Stimulated activated memory B cell treated with anti-CD40 and anti-IgM and Interleukin-4, amounts not matched to agents 10 μg/mL and 1 μg/mL and 100 μg/mL, for 72 hours (primary cell): ENCODE results near the gene SLC29A3.

Experiments
- ATAC-seq: fragments of 150-1000 bp; cut with Tn5 transposase; 2 replicates; pipeline ENCODE4 v1.10.0; 2021
- H3K27ac Mint-ChIP-seq: one replicate; pipeline ENCODE4 v1.8.0; 2022; ENCODE audit warnings: mild to moderate bottlenecking, mixed read lengths
- H3K27me3 Mint-ChIP-seq: one replicate; pipeline ENCODE4 v1.8.0; 2022; ENCODE audit warnings: mixed read lengths
- H3K36me3 Mint-ChIP-seq: one replicate; pipeline ENCODE4 v1.8.0; 2022; ENCODE audit warnings: mixed read lengths
- H3K4me1 Mint-ChIP-seq: one replicate; pipeline ENCODE4 v1.8.0; 2022; ENCODE audit warnings: mixed read lengths
- H3K4me3 Mint-ChIP-seq: one replicate; pipeline ENCODE4 v1.8.0; 2022; ENCODE audit warnings: mild to moderate bottlenecking, moderate library complexity, mixed read lengths
- H3K9me3 Mint-ChIP-seq: one replicate; pipeline ENCODE4 v1.8.0; 2022; ENCODE audit warnings: mixed read lengths

Gene SLC29A3

GRCh38 chr10:71338728-71339495 lies 19.9 kb downstream of the SLC29A3 start:
- no peak for ATAC-seq
- peaks cover 13% of the 10 kb centered on the region for H3K4me1 Mint-ChIP-seq

GRCh38 chr10:71339796-71340589 lies 20.9 kb downstream of the SLC29A3 start:
- H3K27me3 Mint-ChIP-seq: no peaks in the 10 kb centered on the region
- no peak for ATAC-seq
- peak overlapping the region; percentile 26 for H3K27ac Mint-ChIP-seq
- H3K4me1 Mint-ChIP-seq: peaks cover 13% of the 10 kb centered on the region
- H3K9me3 Mint-ChIP-seq: no peaks in the 10 kb centered on the region
- H3K4me3 Mint-ChIP-seq: no peak overlapping the region
- H3K36me3 Mint-ChIP-seq: peaks cover 29% of the 10 kb centered on the region

More at GRCh38 chr10:71338728-71339495, 19.9 kb downstream of the SLC29A3 start:
- no peak overlapping the region for H3K27ac Mint-ChIP-seq
- no peaks in the 10 kb centered on the region for H3K27me3 Mint-ChIP-seq
- peaks cover 31% of the 10 kb centered on the region for H3K36me3 Mint-ChIP-seq
- H3K9me3 Mint-ChIP-seq: no peaks in the 10 kb centered on the region
- H3K4me3 Mint-ChIP-seq: no peak overlapping the region

DNA sequence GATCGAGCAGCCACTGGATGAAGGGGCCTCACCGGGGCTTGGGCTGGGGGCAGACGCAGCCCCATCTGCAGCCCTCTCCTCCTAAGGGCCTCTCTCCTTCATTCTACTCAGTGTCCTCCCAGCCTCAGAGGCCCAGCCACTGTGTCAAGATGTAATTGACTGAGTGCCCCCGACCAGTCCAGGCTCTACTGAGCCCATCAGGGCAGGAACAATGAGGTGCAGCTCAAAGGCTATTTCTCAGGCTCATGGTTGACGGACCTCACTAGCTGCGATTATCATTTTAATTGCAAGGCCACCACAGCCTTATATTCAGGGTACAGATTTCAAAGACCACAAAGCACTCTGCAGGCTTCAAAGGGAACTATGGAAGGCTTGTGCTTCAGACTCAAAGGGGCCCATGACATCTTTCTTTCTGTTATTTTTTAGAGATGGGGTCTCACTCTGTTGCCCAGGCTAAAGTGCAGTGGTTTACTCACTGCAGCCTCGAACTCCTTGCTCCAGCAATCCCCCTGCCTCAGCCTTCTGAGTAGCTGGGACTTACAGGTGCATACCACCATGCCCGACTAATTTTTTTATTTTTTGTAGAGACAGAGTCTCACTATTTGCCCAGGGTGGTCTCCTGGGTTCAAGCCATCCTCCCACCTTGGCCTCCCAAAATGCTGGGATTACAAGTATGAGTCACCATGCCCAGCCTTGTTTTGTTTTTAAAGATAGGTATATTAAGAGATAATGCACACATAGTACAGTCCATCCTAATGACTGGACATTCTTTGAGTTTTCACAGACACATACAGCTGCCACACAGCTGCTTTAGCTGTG lies 23.7 kb downstream of the SLC29A3 start:
- H3K4me3 Mint-ChIP-seq: no peak overlapping the region
- H3K27me3 Mint-ChIP-seq: no peaks in the 10 kb centered on the region
- peaks cover 23% of the 10 kb centered on the region for H3K36me3 Mint-ChIP-seq
- H3K9me3 Mint-ChIP-seq: no peaks in the 10 kb centered on the region
- no peak overlapping the region for H3K27ac Mint-ChIP-seq
- no peak for ATAC-seq
- H3K4me1 Mint-ChIP-seq: peaks cover 8% of the 10 kb centered on the region

DNA sequence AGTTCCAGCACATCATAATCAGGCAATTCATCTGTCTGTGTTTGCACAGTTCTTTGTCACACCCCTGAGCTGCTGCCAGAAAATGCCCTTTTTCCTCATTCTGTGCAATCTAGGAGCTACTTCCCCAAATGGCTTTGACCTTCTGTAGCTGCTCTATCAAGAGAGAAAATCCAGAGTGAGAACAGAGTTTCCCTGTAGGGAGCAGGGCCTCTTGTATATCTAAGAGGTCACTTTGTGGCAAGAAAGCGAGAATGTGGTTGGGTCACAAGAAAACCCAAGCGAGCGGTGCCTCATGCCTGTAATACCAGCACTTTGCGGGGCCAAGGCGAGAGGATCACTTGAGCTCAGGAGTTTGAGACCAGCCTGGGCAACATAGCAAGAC lies 24.3 kb downstream of the SLC29A3 start:
- H3K4me3 Mint-ChIP-seq: no peak overlapping the region
- H3K36me3 Mint-ChIP-seq: peaks cover 29% of the 10 kb centered on the region
- peak; percentile 58 for ATAC-seq
- no peaks in the 10 kb centered on the region for H3K9me3 Mint-ChIP-seq
- H3K27ac Mint-ChIP-seq: no peak overlapping the region
- peaks cover 8% of the 10 kb centered on the region for H3K4me1 Mint-ChIP-seq
- H3K27me3 Mint-ChIP-seq: no peaks in the 10 kb centered on the region

GRCh38 chr10:71344154-71344925 lies 25.3 kb downstream of the SLC29A3 start:
- Mint-ChIP-seq H3K4me1 (peaks cover 8% of the 10 kb centered on the region), H3K27ac (no peak overlapping the region), H3K27me3 (no peaks in the 10 kb centered on the region), H3K9me3 (no peaks in the 10 kb centered on the region), H3K4me3 (no peak overlapping the region), H3K36me3 (peaks cover 22% of the 10 kb centered on the region)
- no peak for ATAC-seq

DNA sequence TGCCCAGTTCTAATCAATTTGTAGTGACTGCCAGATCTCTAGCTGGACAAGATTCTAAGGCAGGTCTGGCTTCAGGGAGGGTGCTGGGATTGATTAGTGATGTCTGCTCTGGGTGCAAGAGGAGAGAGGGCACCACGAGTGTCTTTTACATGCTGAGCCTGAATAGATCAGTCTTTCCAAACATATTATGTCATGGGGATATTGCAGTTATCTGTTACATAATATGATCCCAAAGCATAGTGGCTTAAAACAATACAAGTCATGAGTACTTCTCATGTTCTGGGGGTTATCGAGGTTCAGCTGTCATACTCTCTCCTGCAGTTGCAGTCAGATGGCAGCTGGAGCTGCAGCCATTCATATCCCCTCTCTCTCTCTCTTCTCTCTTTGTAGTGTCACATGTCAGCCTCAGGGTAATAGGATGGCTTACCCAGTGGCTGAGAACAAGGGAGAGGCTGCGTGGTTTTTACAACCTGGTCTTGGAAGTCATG lies 26.0 kb downstream of the SLC29A3 start:
- Mint-ChIP-seq H3K36me3 (peaks cover 21% of the 10 kb centered on the region), H3K4me3 (no peak overlapping the region), H3K9me3 (no peaks in the 10 kb centered on the region), H3K4me1 (peaks cover 8% of the 10 kb centered on the region), H3K27ac (no peak overlapping the region), H3K27me3 (no peaks in the 10 kb centered on the region)
- ATAC-seq: no peak

DNA sequence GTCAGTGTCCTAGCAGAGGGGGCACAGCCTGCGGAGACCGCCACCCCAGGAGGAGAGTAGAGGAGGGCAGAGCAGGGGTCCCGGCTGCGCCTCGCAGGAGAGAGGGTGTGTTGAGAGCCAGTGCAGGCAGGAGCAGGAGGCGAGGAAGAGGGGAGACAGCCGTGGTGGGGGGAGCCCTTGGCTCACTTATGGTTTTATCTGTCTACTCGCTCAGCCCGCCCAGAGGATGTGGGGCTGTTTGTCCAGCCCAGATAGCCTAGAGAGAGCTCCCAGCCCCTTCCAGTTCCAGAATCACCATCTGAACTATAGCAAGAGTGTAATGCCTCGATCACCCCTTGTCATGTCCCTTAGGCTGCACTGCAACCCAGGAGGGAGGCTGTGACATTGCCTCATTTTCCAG lies 26.6 kb downstream of the SLC29A3 start:
- Mint-ChIP-seq H3K9me3 (no peaks in the 10 kb centered on the region), H3K4me3 (no peak overlapping the region), H3K27ac (no peak overlapping the region), H3K4me1 (peaks cover 8% of the 10 kb centered on the region), H3K36me3 (peaks cover 15% of the 10 kb centered on the region), H3K27me3 (no peaks in the 10 kb centered on the region)
- no peak for ATAC-seq

DNA sequence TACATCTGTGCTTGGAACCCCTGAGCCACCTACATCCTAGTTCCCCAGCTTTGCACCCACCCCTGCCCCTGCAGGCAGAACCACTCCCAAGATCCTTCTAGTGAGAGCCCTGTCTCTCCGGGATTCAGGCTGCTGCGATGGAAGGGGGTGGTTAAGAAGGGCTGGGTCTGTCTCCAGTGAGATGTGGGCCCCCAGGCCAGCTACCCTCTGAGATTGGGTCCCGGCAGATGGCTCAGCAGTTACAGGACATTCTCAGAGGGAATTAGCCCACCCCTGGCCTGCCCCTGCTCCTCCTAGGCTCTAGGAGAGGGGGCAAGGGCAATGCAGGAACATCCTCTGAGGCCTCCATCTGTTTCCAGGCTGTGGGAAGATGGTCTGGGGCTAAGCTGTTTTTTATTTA lies 27.7 kb downstream of the SLC29A3 start:
- peaks cover 15% of the 10 kb centered on the region for H3K36me3 Mint-ChIP-seq
- H3K9me3 Mint-ChIP-seq: no peaks in the 10 kb centered on the region
- no peak overlapping the region for H3K27ac Mint-ChIP-seq
- ATAC-seq: no peak
- H3K4me3 Mint-ChIP-seq: no peak overlapping the region
- no peaks in the 10 kb centered on the region for H3K27me3 Mint-ChIP-seq
- H3K4me1 Mint-ChIP-seq: peaks cover 8% of the 10 kb centered on the region

GRCh38 chr10:71347587-71348395 lies 28.7 kb downstream of the SLC29A3 start:
- no peak overlapping the region for H3K27ac Mint-ChIP-seq
- peaks cover 20% of the 10 kb centered on the region for H3K36me3 Mint-ChIP-seq
- H3K9me3 Mint-ChIP-seq: no peaks in the 10 kb centered on the region
- H3K4me3 Mint-ChIP-seq: no peak overlapping the region
- no peaks in the 10 kb centered on the region for H3K27me3 Mint-ChIP-seq
- peaks cover 8% of the 10 kb centered on the region for H3K4me1 Mint-ChIP-seq
- no peak for ATAC-seq

GRCh38 chr10:71348850-71349249 lies 29.8 kb downstream of the SLC29A3 start:
- no peaks in the 10 kb centered on the region for H3K4me1 Mint-ChIP-seq
- H3K27me3 Mint-ChIP-seq: no peaks in the 10 kb centered on the region
- ATAC-seq: no peak
- no peak overlapping the region for H3K27ac Mint-ChIP-seq
- no peak overlapping the region for H3K4me3 Mint-ChIP-seq
- H3K36me3 Mint-ChIP-seq: peaks cover 20% of the 10 kb centered on the region
- no peaks in the 10 kb centered on the region for H3K9me3 Mint-ChIP-seq

- Mint-ChIP-seq H3K27me3 (no peaks in the 10 kb centered on the region), H3K9me3 (no peaks in the 10 kb centered on the region), H3K4me1 (no peaks in the 10 kb centered on the region), H3K36me3 (peaks cover 20% of the 10 kb centered on the region), H3K27ac (no peak overlapping the region), H3K4me3 (no peak overlapping the region)
- no peak for ATAC-seq
Measured at GRCh38 chr10:71349406-71349805, 30.3 kb downstream of the SLC29A3 start.

- H3K27me3 Mint-ChIP-seq: no peaks in the 10 kb centered on the region
- H3K4me3 Mint-ChIP-seq: no peak overlapping the region
- H3K27ac Mint-ChIP-seq: no peak overlapping the region
- ATAC-seq: no peak
- no peaks in the 10 kb centered on the region for H3K4me1 Mint-ChIP-seq
- H3K36me3 Mint-ChIP-seq: peaks cover 27% of the 10 kb centered on the region
- H3K9me3 Mint-ChIP-seq: no peaks in the 10 kb centered on the region
Measured at GRCh38 chr10:71351087-71351486, 32.0 kb downstream of the SLC29A3 start.

DNA sequence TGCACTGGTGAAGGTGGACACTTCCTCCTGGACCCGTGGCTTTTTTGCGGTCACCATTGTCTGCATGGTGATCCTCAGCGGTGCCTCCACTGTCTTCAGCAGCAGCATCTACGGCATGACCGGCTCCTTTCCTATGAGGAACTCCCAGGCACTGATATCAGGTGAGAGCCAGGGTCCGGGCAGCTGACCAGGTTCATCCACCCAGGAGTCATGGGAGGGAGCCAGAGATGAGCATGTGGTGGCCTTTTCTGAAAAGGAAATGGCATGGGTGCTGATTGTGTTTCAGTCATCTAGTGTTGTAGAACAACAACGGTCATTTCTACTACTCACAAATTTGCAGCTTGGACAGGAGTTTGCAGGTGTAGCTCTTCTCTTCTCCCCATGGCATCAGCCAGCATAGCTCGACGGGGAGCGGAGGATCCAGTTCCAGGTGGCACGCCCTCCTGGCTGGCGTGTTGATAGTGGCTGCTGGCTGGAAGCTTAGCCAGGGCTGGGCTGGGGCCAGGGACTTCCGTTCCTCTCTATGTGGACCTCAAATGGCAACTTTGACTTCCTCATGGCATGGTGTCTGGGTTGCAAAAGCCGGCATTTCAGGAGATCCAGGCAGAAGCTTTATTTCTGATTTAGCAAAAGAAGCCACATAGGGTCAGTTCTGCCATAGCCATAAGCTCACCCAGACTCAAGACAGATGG lies 32.7 kb downstream of the SLC29A3 start:
- H3K9me3 Mint-ChIP-seq: no peaks in the 10 kb centered on the region
- H3K4me3 Mint-ChIP-seq: no peak overlapping the region
- ATAC-seq: no peak
- peaks cover 29% of the 10 kb centered on the region for H3K36me3 Mint-ChIP-seq
- H3K27ac Mint-ChIP-seq: no peak overlapping the region
- H3K27me3 Mint-ChIP-seq: no peaks in the 10 kb centered on the region
- no peaks in the 10 kb centered on the region for H3K4me1 Mint-ChIP-seq
